DMS53 (cell line): ENCODE measurements around the gene ARID4A.
A peak's percentile ranks its signal among the peaks of the same experiment; 100 is the strongest.
"Not testable (repeated sequence)": the region's sequence is repeated elsewhere in the genome, so short reads cannot be mapped to it uniquely, and the experiment has no call there.

Experiments used
- DNase-seq: peaks from one replicate; lab custom pipeline; 2025; lab: John Stamatoyannopoulos, UW

The ARID4A gene

GRCh38 chr14:58298477-58299400, at the start of gene ARID4A:
TSS of gene ARID4A (plus strand) at chr14:58298555. CDS start at chr14:58299855, 1,300 bp downstream.
- peak; percentile 73 for DNase-seq

GRCh38 chr14:58249611-58250010, 48.7 kb upstream of the ARID4A start:
- DNase-seq, result no peak

- DNase-seq, result peak; percentile 31
Observed at GRCh38 chr14:58258156-58258555, 40.2 kb upstream of the ARID4A start.

GRCh38 chr14:58262005-58262404, 36.4 kb upstream of the ARID4A start:
- not testable (repeated sequence) for DNase-seq

- no peak for DNase-seq
Observed at GRCh38 chr14:58265401-58265800, 33.0 kb upstream of the ARID4A start.

- no peak for DNase-seq
Observed at GRCh38 chr14:58270628-58271027, 27.7 kb upstream of the ARID4A start.

GRCh38 chr14:58272588-58273372, 25.6 kb upstream of the ARID4A start:
- DNase-seq, result peak; percentile 36

GRCh38 chr14:58274881-58275280, 23.5 kb upstream of the ARID4A start:
- no peak for DNase-seq

- DNase-seq, result no peak
Observed at GRCh38 chr14:58275527-58276190, 22.7 kb upstream of the ARID4A start.

- DNase-seq, result no peak
Observed at GRCh38 chr14:58276208-58276607, 22.1 kb upstream of the ARID4A start.

GRCh38 chr14:58278177-58278576, 20.2 kb upstream of the ARID4A start:
- no peak for DNase-seq

- DNase-seq, result no peak
Observed at GRCh38 chr14:58280954-58281787, 17.2 kb upstream of the ARID4A start.

GRCh38 chr14:58281969-58282368, 16.4 kb upstream of the ARID4A start:
- DNase-seq, result no peak

GRCh38 chr14:58282925-58283593, 15.3 kb upstream of the ARID4A start:
- DNase-seq, result no peak

- DNase-seq, result no peak
Observed at GRCh38 chr14:58283730-58284129, 14.6 kb upstream of the ARID4A start.

- DNase-seq, result no peak
Observed at GRCh38 chr14:58285132-58285531, 13.2 kb upstream of the ARID4A start.

- DNase-seq, result no peak
Observed at GRCh38 chr14:58287607-58288042, 10.7 kb upstream of the ARID4A start.

GRCh38 chr14:58288106-58288792, 10.1 kb upstream of the ARID4A start:
- no peak for DNase-seq

GRCh38 chr14:58291646-58292045, 6.7 kb upstream of the ARID4A start:
- no peak for DNase-seq

GRCh38 chr14:58292187-58292586, 6.2 kb upstream of the ARID4A start:
- DNase-seq, result no peak
